HFFc6 (cell line): ENCODE measurements around the gene ANTXRL. TPM values are rescaled to one million over a fixed set of nuclear protein-coding genes. Genes with fewer than 3 reads are reported as not detected.
"Not testable (repeated sequence)": the region's sequence is repeated elsewhere in the genome, so short reads cannot be mapped to it uniquely, and the experiment has no call there.

Experiments
- DNase-seq: peaks from one replicate; pipeline ENCODE4 v3.0.0-alpha.2; 2018
- H3K27ac Mint-ChIP-seq: 2 replicates; pipeline ENCODE4 v1.8.0; 2020; ENCODE audit warnings: mild to moderate bottlenecking, mixed read lengths
- H3K27me3 Mint-ChIP-seq: 2 replicates; pipeline ENCODE4 v1.8.0; 2021; ENCODE audit warnings: mild to moderate bottlenecking, moderate library complexity, mixed read lengths; ENCODE audit not compliant: insufficient read depth
- H3K36me3 Mint-ChIP-seq: 2 replicates; pipeline ENCODE4 v1.8.0; 2021; ENCODE audit warnings: low read depth, mixed read lengths
- H3K4me1 Mint-ChIP-seq: 2 replicates; pipeline ENCODE4 v1.8.0; 2020; ENCODE audit warnings: low read depth, mixed read lengths
- H3K4me3 Mint-ChIP-seq: 2 replicates; pipeline ENCODE4 v1.8.0; 2020; ENCODE audit warnings: mild to moderate bottlenecking, moderate library complexity, mixed read lengths
- H3K9me3 Mint-ChIP-seq: 2 replicates; pipeline ENCODE4 v1.8.0; 2020; ENCODE audit warnings: mild to moderate bottlenecking, mixed read lengths
- CTCF ChIP-seq: fragments of 200-600 bp; sonication (generic); IDR thresholded peaks from 2 replicates; pipeline ENCODE4 v1.5.0; 2021; ENCODE audit warnings: antibody characterized with exemption, mild to moderate bottlenecking
- total RNA-seq, 6 experiments: library from RNA; stranded (reverse); fragmentation: NEBNext Ultra II Directional; extraction: Animal tissue kit (Norgen Biotek cat#: 25700); gene quantifications; 2 replicates in 1 of 6; 3 replicates in 5 of 6; pipeline ENCODE4 v1.2.3, GENCODE V29; 2021

ANTXRL gene
- total RNA-seq, 6 experiments from 2014 or later: not detected

- Mint-ChIP-seq H3K27me3 (peaks cover 5% of the 10 kb centered on the region), H3K9me3 (no peaks in the 10 kb centered on the region), H3K27ac (no peak overlapping the region)
Measured at GRCh38 chr10:46266306-46266985, 20.4 kb upstream of the ANTXRL start.

GRCh38 chr10:46267132-46267985, 19.4 kb upstream of the ANTXRL start:
- H3K4me3 Mint-ChIP-seq: no peak overlapping the region
- H3K27me3 Mint-ChIP-seq: peaks cover 3% of the 10 kb centered on the region
- TF ChIP-seq CTCF: no peak
- H3K27ac Mint-ChIP-seq: no peak overlapping the region
- no peak for DNase-seq
- H3K9me3 Mint-ChIP-seq: no peaks in the 10 kb centered on the region
- H3K4me1 Mint-ChIP-seq: peaks cover 5% of the 10 kb centered on the region; the same call in 1 of the 2 replicates
- no peaks in the 10 kb centered on the region for H3K36me3 Mint-ChIP-seq

More at GRCh38 chr10:46266306-46266985, 20.4 kb upstream of the ANTXRL start:
- no peak for DNase-seq
- Mint-ChIP-seq H3K4me1 (peaks cover 5% of the 10 kb centered on the region; the same call in 1 of the 2 replicates), H3K4me3 (no peak overlapping the region), H3K36me3 (no peaks in the 10 kb centered on the region)
- TF ChIP-seq CTCF: no peak

- Mint-ChIP-seq H3K9me3 (no peaks in the 10 kb centered on the region), H3K27ac (no peak overlapping the region), H3K27me3 (peaks cover 9% of the 10 kb centered on the region), H3K36me3 (no peaks in the 10 kb centered on the region), H3K4me1 (peaks cover 5% of the 10 kb centered on the region; the same call in 1 of the 2 replicates), H3K4me3 (no peak overlapping the region)
- no peak for TF ChIP-seq CTCF
- no peak for DNase-seq
Measured at GRCh38 chr10:46268076-46268881, 18.5 kb upstream of the ANTXRL start.

- not testable (repeated sequence) for H3K27ac Mint-ChIP-seq, H3K4me1 Mint-ChIP-seq, DNase-seq, H3K4me3 Mint-ChIP-seq, H3K9me3 Mint-ChIP-seq, H3K36me3 Mint-ChIP-seq
- H3K27me3 Mint-ChIP-seq: peaks cover 17% of the 10 kb centered on the region
Measured at GRCh38 chr10:46269554-46270053, 17.2 kb upstream of the ANTXRL start.

GRCh38 chr10:46270086-46270811, 16.5 kb upstream of the ANTXRL start:
- peaks cover 5% of the 10 kb centered on the region; the same call in 1 of the 2 replicates for H3K4me1 Mint-ChIP-seq
- peaks cover 17% of the 10 kb centered on the region for H3K27me3 Mint-ChIP-seq
- no peak for DNase-seq
- H3K9me3 Mint-ChIP-seq: no peaks in the 10 kb centered on the region
- H3K27ac Mint-ChIP-seq: no peak overlapping the region
- TF ChIP-seq CTCF: no peak
- no peaks in the 10 kb centered on the region for H3K36me3 Mint-ChIP-seq
- H3K4me3 Mint-ChIP-seq: no peak overlapping the region

GRCh38 chr10:46270963-46271530, 15.8 kb upstream of the ANTXRL start:
- not testable (repeated sequence) for H3K4me1 Mint-ChIP-seq, H3K4me3 Mint-ChIP-seq, DNase-seq, H3K36me3 Mint-ChIP-seq, H3K27ac Mint-ChIP-seq, H3K9me3 Mint-ChIP-seq
- H3K27me3 Mint-ChIP-seq: peaks cover 16% of the 10 kb centered on the region

GRCh38 chr10:46271795-46272499, 14.8 kb upstream of the ANTXRL start:
- H3K27ac Mint-ChIP-seq, DNase-seq, H3K4me1 Mint-ChIP-seq, H3K9me3 Mint-ChIP-seq, H3K4me3 Mint-ChIP-seq, H3K36me3 Mint-ChIP-seq: not testable (repeated sequence)
- H3K27me3 Mint-ChIP-seq: peaks cover 16% of the 10 kb centered on the region
